Neural progenitor cell (in vitro differentiated cells): Measurements from ENCODE around the gene ZNF253.

Experiments
- EZH2phosphoT487 ChIP-seq: fragments of 200-600 bp; sonication (generic); IDR thresholded peaks from 2 replicates; pipeline ENCODE4 v1.6.1; 2017; ENCODE audit warnings: antibody characterized with exemption
- TF ChIP-seq, protein P1 (sequence below): fragments of 200-600 bp; sonication (generic); IDR thresholded peaks from 2 replicates; pipeline ENCODE4 v1.5.1; 2017; ENCODE audit warnings: antibody characterized with exemption, mild to moderate bottlenecking

DNA sequence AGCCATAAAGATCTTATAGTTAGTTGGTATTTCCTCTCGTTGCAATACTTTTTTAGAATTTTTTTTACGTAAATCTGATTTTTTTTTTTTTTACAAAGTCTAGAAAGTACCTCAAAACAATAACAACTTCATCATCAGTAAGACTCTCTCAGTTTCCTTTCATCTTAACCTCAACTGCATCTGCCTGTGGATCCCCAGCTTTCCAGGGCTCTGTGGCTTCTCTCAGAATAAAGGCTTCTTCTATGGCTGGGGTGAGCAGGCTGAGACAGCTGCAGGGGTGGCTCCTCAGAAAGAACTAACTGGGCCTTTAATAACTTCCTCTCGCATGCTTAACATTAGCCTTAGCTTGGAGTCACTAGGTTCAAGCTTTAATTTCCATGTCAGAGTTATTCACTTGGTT lies 48.3 kb upstream of the ZNF253 start:
- TF ChIP-seq, protein P1, sequence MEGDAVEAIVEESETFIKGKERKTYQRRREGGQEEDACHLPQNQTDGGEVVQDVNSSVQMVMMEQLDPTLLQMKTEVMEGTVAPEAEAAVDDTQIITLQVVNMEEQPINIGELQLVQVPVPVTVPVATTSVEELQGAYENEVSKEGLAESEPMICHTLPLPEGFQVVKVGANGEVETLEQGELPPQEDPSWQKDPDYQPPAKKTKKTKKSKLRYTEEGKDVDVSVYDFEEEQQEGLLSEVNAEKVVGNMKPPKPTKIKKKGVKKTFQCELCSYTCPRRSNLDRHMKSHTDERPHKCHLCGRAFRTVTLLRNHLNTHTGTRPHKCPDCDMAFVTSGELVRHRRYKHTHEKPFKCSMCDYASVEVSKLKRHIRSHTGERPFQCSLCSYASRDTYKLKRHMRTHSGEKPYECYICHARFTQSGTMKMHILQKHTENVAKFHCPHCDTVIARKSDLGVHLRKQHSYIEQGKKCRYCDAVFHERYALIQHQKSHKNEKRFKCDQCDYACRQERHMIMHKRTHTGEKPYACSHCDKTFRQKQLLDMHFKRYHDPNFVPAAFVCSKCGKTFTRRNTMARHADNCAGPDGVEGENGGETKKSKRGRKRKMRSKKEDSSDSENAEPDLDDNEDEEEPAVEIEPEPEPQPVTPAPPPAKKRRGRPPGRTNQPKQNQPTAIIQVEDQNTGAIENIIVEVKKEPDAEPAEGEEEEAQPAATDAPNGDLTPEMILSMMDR, result no peak
- no peak for TF ChIP-seq EZH2phosphoT487
